K562 (cell line): ENCODE measurements around the gene GPATCH4. TPM values are rescaled to one million over a fixed set of nuclear protein-coding genes. Genes with fewer than 3 reads are reported as not detected.

Experiments
- FOS ChIP-seq: IDR thresholded peaks from 3 replicates; pipeline ENCODE4 v1.6.1; 2011; ENCODE audit not compliant: insufficient read length; ENCODE audit errors: extremely low read depth
- HIVEP1 ChIP-seq: fragments of 250-450 bp; sonication (Bioruptor Pico); IDR thresholded peaks from 2 replicates; pipeline ENCODE4 v1.4.0; 2020; ENCODE audit warnings: mild to moderate bottlenecking
- HNRNPUL1 ChIP-seq: fragments of 200-400 bp; formaldehyde crosslinking; IDR thresholded peaks from 2 replicates; pipeline ENCODE4 v1.6.1; 2017; ENCODE audit warnings: low read length
- MAFG ChIP-seq: fragments of 450-650 bp; conservative IDR thresholded peaks from 2 replicates; pipeline ENCODE4 v1.6.1; 2016; ENCODE audit warnings: missing genetic modification characterization, missing compliant biosample characterization
- MEF2A ChIP-seq: IDR thresholded peaks from 2 replicates; pipeline ENCODE4 v1.6.1; 2011; ENCODE audit warnings: low read depth, mild to moderate bottlenecking, low read length, moderate library complexity; ENCODE audit not compliant: control insufficient read depth
- NCOA4 ChIP-seq: fragments of 450-650 bp; IDR thresholded peaks from 2 replicates; pipeline ENCODE4 v1.6.1; 2018; ENCODE audit warnings: mild to moderate bottlenecking; ENCODE audit not compliant: partially characterized antibody
- NFIX ChIP-seq: fragments of 250-450 bp; sonication (Bioruptor Pico); IDR thresholded peaks from 2 replicates; pipeline ENCODE4 v1.4.0; 2020; ENCODE audit warnings: low read depth, mild to moderate bottlenecking, moderate library complexity
- RFX5 ChIP-seq: IDR thresholded peaks from 2 replicates; pipeline ENCODE4 v1.6.1; 2011; ENCODE audit warnings: low read depth, mild to moderate bottlenecking, improper control_type of control experiment, low read length
- TCF7L2 ChIP-seq: fragments of 150-350 bp; IDR thresholded peaks from 2 replicates; pipeline ENCODE4 v1.6.1; 2016; ENCODE audit warnings: low read depth, mild to moderate bottlenecking, low read length, moderate library complexity
- TFAM ChIP-seq: fragments of 250-450 bp; sonication (Bioruptor Pico); conservative IDR thresholded peaks from 2 replicates; pipeline ENCODE4 v1.5.0; 2021; ENCODE audit warnings: mild to moderate bottlenecking, moderate library complexity
- ZBTB7A ChIP-seq: IDR thresholded peaks from 2 replicates; pipeline ENCODE4 v1.6.1; 2011; ENCODE audit warnings: low read depth, mild to moderate bottlenecking, low read length, moderate library complexity, borderline replicate concordance; ENCODE audit not compliant: control insufficient read depth
- ZNF146 ChIP-seq: IDR thresholded peaks from one replicate; pipeline ENCODE4 v1.6.1; 2018; ENCODE audit warnings: missing compliant biosample characterization; ENCODE audit not compliant: unreplicated experiment
- ZNF551 ChIP-seq: fragments of 250-450 bp; sonication (Bioruptor Pico); IDR thresholded peaks from 2 replicates; pipeline ENCODE4 v1.5.0; 2021; ENCODE audit warnings: mild to moderate bottlenecking, moderate library complexity
- ZNF764 ChIP-seq: fragments of 250-450 bp; sonication (Bioruptor Pico); IDR thresholded peaks from 2 replicates; pipeline ENCODE4 v1.4.0; 2020; ENCODE audit warnings: low read depth, mild to moderate bottlenecking, moderate library complexity
- ZNF778 ChIP-seq: fragments of 450-650 bp; formaldehyde crosslinking; IDR thresholded peaks from 2 replicates; pipeline ENCODE4 v1.4.0; 2020; ENCODE audit warnings: mild to moderate bottlenecking, moderate library complexity
- polyA plus RNA-seq, 8 experiments: library from polyadenylated mRNA; depleted of rRNA in 4 of 8; stranded (reverse) in 5 of 8; unstranded in 3 of 8; fragments of >200 nt; fragmentation: Nextera tagmentation in 2 of 8; fragmentation: Illumina TruSeq in 1 of 8; extraction: Ambion mirVana in 2 of 8; extraction: Trizol in 1 of 8; gene quantifications; 2 replicates each; pipeline versions ENCODE4 v1.2.1 to v1.2.3, GENCODE V29; 2011 to 2014; ENCODE audit warnings: inconsistent platforms in 1 of 8, missing spikeins in 1 of 8
- total RNA-seq, 7 experiments: library from RNA; depleted of rRNA in 6 of 7; stranded (reverse); fragments of >200 nt in 6 of 7; fragmentation: Illumina TruSeq in 2 of 7; extraction: Trizol in 2 of 7; gene quantifications; 2 replicates each; pipeline versions ENCODE4 v1.2.1 to v1.2.3, GENCODE V29; 2011 to 2021; ENCODE audit warnings: low replicate concordance in 1 of 7
- TF ChIP-seq, protein P1 (sequence below), 2 experiments: IDR thresholded peaks; 2 replicates each; pipeline ENCODE4 v1.6.1; 2012; ENCODE audit warnings: improper control_type of control experiment in 2 of 2, low read depth in 2 of 2, low read length in 2 of 2, borderline replicate concordance in 1 of 2
- TF ChIP-seq, protein P2 (sequence below): fragments of 450-650 bp; IDR thresholded peaks from 2 replicates; pipeline ENCODE4 v1.6.1; 2016; ENCODE audit warnings: mild to moderate bottlenecking
- TF ChIP-seq, protein P3 (sequence below): IDR thresholded peaks from 2 replicates; pipeline ENCODE4 v1.6.1; 2011; ENCODE audit not compliant: insufficient read length; ENCODE audit errors: extremely low read depth
- TF ChIP-seq, protein P4 (sequence below): sonication (generic); formaldehyde crosslinking; IDR thresholded peaks from 2 replicates; pipeline ENCODE4 v1.8.0; 2022; ENCODE audit warnings: mild to moderate bottlenecking, missing genetic modification reagents, borderline replicate concordance

The GPATCH4 gene
- total and polyA plus RNA-seq, 9 of the 15 experiments (the other 6 are each of a cell fraction or from before 2014, with no cell fraction given): 43.7 to 105 (median 76.5) TPM

DNA sequence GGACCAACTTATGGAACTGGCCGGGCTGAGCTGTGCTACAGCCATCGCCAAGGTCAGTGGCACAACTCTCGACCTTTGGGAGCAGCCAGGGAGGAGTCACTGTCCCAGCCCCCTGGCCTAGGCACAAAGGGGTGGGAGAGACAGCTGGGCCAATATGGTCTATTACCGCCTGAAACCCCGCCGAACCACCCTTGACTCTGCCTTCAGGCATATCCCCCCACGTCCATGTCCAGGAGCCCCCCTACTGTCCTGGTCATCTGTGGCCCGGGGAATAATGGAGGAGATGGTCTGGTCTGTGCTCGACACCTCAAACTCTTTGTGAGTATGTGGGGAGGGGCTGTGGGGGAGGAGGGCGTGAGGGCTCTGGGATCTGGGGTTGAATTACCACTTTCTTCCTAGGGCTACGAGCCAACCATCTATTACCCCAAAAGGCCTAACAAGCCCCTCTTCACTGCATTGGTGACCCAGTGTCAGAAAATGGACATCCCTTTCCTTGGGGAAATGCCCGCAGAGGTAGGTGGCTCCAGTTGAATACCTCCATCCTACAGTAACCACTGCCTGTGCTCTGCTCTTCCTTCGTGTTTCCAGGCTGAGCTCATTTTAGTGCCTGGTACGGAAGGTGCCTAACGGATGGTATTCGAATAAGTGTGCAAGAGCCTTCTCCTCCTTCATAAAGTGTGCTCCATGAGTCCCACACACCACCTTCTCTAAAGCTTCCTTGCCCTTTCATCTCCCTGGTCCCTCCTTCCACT, 8.9 kb downstream of the GPATCH4 start (continued):
- TF ChIP-seq, protein P1, sequence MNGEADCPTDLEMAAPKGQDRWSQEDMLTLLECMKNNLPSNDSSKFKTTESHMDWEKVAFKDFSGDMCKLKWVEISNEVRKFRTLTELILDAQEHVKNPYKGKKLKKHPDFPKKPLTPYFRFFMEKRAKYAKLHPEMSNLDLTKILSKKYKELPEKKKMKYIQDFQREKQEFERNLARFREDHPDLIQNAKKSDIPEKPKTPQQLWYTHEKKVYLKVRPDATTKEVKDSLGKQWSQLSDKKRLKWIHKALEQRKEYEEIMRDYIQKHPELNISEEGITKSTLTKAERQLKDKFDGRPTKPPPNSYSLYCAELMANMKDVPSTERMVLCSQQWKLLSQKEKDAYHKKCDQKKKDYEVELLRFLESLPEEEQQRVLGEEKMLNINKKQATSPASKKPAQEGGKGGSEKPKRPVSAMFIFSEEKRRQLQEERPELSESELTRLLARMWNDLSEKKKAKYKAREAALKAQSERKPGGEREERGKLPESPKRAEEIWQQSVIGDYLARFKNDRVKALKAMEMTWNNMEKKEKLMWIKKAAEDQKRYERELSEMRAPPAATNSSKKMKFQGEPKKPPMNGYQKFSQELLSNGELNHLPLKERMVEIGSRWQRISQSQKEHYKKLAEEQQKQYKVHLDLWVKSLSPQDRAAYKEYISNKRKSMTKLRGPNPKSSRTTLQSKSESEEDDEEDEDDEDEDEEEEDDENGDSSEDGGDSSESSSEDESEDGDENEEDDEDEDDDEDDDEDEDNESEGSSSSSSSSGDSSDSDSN (IDR thresholded peaks at IDR 0.05; ENCODE audit: borderline replicate concordance in 1 of 2, low read depth in 2 of 2, low read length in 2 of 2): no peak
- TF ChIP-seq MAFG (tag) (no peak), NFIX (CRISPR knock-in tag) (no peak), TCF7L2 (0 out of 2 replicates have a peak, but pooled peaks have one; percentile 5), ZBTB7A (0 out of 2 replicates have a peak, but pooled peaks have one; percentile 14), ZNF764 (CRISPR knock-in tag) (no peak), ZNF551 (no peak), TFAM (CRISPR knock-in tag) (no peak), NCOA4 (no peak), HIVEP1 (CRISPR knock-in tag) (no peak), ZNF778 (CRISPR knock-in tag) (no peak), RFX5 (no peak), ZNF146 (no peak), FOS (no peak), HNRNPUL1 (no peak), MEF2A (no peak)
- TF ChIP-seq, protein P2, sequence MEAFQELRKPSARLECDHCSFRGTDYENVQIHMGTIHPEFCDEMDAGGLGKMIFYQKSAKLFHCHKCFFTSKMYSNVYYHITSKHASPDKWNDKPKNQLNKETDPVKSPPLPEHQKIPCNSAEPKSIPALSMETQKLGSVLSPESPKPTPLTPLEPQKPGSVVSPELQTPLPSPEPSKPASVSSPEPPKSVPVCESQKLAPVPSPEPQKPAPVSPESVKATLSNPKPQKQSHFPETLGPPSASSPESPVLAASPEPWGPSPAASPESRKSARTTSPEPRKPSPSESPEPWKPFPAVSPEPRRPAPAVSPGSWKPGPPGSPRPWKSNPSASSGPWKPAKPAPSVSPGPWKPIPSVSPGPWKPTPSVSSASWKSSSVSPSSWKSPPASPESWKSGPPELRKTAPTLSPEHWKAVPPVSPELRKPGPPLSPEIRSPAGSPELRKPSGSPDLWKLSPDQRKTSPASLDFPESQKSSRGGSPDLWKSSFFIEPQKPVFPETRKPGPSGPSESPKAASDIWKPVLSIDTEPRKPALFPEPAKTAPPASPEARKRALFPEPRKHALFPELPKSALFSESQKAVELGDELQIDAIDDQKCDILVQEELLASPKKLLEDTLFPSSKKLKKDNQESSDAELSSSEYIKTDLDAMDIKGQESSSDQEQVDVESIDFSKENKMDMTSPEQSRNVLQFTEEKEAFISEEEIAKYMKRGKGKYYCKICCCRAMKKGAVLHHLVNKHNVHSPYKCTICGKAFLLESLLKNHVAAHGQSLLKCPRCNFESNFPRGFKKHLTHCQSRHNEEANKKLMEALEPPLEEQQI: no peak
- TF ChIP-seq, protein P3, sequence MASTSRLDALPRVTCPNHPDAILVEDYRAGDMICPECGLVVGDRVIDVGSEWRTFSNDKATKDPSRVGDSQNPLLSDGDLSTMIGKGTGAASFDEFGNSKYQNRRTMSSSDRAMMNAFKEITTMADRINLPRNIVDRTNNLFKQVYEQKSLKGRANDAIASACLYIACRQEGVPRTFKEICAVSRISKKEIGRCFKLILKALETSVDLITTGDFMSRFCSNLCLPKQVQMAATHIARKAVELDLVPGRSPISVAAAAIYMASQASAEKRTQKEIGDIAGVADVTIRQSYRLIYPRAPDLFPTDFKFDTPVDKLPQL: no peak
- TF ChIP-seq, protein P4, sequence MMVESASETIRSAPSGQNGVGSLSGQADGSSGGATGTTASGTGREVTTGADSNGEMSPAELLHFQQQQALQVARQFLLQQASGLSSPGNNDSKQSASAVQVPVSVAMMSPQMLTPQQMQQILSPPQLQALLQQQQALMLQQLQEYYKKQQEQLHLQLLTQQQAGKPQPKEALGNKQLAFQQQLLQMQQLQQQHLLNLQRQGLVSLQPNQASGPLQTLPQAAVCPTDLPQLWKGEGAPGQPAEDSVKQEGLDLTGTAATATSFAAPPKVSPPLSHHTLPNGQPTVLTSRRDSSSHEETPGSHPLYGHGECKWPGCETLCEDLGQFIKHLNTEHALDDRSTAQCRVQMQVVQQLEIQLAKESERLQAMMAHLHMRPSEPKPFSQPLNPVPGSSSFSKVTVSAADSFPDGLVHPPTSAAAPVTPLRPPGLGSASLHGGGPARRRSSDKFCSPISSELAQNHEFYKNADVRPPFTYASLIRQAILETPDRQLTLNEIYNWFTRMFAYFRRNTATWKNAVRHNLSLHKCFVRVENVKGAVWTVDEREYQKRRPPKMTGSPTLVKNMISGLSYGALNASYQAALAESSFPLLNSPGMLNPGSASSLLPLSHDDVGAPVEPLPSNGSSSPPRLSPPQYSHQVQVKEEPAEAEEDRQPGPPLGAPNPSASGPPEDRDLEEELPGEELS: no peak
